ENCODE data around the gene CXCR4. TPM values are rescaled to one million over a fixed set of nuclear protein-coding genes. Genes with fewer than 3 reads are reported as not detected.

The CXCR4 gene
- total and polyA plus RNA-seq, 8 donors: 0.31 to 20.4 (median 1.5) TPM

DNA sequence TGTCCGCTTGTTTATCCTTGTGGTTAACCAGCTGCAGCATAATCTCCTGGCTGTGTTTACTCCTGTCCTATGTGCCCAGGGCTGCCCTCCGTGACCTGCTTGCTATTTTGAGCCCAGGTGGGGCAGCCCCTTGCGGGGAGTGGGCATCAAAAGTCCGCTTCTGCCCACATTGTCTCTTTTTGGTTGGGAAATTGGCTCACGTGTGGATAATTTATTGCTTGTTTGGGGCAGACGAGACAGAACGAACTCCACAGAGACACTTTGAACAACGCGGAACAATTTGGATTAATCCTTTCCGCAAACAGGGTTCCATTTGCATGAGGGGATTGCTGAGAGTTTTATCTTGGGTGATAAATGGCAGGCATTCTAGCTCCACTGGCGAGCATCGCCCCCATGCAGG, 8.1 kb upstream of the CXCR4 start:
- intact Hi-C loops (cut with DNase I): no loop called here
- no peaks in the 10 kb centered on the region for H3K36me3 ChIP-seq
- ATAC-seq (no peak), DNase-seq (no peak), FAIRE-seq (no peak)
- no peak overlapping the region for H3K27ac ChIP-seq
- 41 to 42% methylated on average over 12 of the region's 12 CpGs for whole genome bisulfite sequencing, 2 donors
- H3K4me3 ChIP-seq: no peak overlapping the region
- peaks cover 0 to 2% (median 0%) of the 10 kb centered on the region in 4 donors for H3K27me3 ChIP-seq
- H3K9me3 ChIP-seq: no peaks in the 10 kb centered on the region
- H3K4me1 ChIP-seq: no peaks in the 10 kb centered on the region
- TF ChIP-seq, protein P1, sequence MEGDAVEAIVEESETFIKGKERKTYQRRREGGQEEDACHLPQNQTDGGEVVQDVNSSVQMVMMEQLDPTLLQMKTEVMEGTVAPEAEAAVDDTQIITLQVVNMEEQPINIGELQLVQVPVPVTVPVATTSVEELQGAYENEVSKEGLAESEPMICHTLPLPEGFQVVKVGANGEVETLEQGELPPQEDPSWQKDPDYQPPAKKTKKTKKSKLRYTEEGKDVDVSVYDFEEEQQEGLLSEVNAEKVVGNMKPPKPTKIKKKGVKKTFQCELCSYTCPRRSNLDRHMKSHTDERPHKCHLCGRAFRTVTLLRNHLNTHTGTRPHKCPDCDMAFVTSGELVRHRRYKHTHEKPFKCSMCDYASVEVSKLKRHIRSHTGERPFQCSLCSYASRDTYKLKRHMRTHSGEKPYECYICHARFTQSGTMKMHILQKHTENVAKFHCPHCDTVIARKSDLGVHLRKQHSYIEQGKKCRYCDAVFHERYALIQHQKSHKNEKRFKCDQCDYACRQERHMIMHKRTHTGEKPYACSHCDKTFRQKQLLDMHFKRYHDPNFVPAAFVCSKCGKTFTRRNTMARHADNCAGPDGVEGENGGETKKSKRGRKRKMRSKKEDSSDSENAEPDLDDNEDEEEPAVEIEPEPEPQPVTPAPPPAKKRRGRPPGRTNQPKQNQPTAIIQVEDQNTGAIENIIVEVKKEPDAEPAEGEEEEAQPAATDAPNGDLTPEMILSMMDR (IDR thresholded peaks at IDR 0.05): no peak

DNA sequence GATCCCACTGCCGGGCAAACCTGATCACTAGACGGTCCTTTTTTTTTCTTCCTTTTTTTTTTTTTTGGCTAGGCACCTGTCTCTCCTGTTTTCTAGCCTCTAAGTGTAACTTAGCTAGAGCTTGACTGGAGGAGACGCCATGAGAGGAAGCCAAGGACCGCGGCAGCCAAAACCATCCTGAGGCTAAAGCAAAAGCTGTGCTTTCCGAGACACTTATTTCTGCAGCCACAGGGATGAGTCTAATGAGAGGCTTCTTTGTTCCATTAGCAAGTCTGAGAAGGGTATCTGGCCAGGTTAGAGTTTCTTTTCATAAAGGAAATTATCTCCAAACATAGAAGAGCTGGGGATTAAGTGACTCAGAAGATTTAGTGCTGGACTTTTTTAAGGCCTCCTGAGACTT, 7.3 kb upstream of the CXCR4 start:
- no peak for FAIRE-seq

DNA sequence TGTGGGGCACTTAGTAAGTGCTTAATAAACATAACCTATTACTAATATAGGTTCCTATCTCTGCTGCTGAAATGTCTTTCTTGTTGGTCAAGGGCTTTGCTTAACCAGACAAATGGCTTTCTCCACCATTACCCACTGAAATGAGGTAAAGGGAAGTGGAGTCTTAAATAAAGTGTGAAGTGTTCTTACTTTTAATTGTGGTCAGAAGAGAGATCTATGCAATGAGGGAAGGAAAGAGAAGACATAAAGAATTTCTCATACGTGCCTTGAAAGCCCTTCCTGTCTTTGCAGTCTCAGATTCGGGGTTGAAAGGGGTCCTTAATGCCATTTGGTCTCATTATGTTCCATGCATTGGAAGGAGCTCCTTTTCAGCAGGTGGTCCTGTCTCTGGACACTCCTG, 6.9 kb upstream of the CXCR4 start:
- WGBS, 2 donors: 48 to 55% methylated on average over 2 of the region's 2 CpGs
- intact Hi-C loops (cut with DNase I): no loop called here
- no peak overlapping the region for H3K27ac ChIP-seq
- H3K4me3 ChIP-seq: no peak overlapping the region
- H3K36me3 ChIP-seq: no peaks in the 10 kb centered on the region
- no peaks in the 10 kb centered on the region for H3K4me1 ChIP-seq
- ATAC-seq (no peak), FAIRE-seq (no peak), DNase-seq (no peak)
- H3K27me3 ChIP-seq: peaks cover 0 to 5% (median 2%) of the 10 kb centered on the region in 4 donors
- TF ChIP-seq, protein P1 (IDR thresholded peaks at IDR 0.05): no peak
- no peaks in the 10 kb centered on the region for H3K9me3 ChIP-seq

More for the DNA sequence above, 7.3 kb upstream of the CXCR4 start:
- 71 to 79% methylated on average over 6 of the region's 6 CpGs for WGBS, 2 donors
- H3K4me1 ChIP-seq: no peaks in the 10 kb centered on the region
- no peaks in the 10 kb centered on the region for H3K9me3 ChIP-seq
- ATAC-seq (no peak), DNase-seq (no peak)
- H3K27ac ChIP-seq: no peak overlapping the region
- H3K4me3 ChIP-seq: no peak overlapping the region
- peaks cover 0 to 5% (median 2%) of the 10 kb centered on the region in 4 donors for H3K27me3 ChIP-seq
- TF ChIP-seq, protein P1 (IDR thresholded peaks at IDR 0.05): no peak
- no peaks in the 10 kb centered on the region for H3K36me3 ChIP-seq
- intact Hi-C loops (cut with DNase I): no loop called here

DNA sequence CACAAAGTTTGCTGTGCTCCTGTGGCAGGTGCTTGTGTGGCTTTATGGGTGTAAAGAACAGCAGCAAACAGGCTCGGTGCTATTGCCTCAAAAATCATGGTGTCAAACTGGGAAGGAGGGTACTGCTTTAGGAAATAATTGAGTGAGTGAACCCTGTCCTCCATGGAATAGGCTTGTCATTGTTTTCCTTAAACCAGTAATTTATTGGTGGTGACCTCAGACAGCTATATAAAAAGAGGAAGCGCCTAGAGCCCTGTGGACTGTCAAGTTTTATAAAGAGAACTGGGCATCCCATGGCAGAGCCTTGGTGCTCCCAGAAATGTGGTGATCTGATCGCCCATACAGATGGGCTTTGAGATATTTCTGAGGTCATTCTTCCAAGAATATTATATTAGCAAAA, 4.7 kb upstream of the CXCR4 start:
- intact Hi-C loops (cut with DNase I): no loop called here
- TF ChIP-seq, protein P1 (IDR thresholded peaks at IDR 0.05): no peak
- Histone ChIP-seq H3K9me3 (no peaks in the 10 kb centered on the region), H3K27me3 (peaks cover 0 to 5% (median 2%) of the 10 kb centered on the region in 4 donors), H3K36me3 (no peaks in the 10 kb centered on the region), H3K4me3 (no peak overlapping the region), H3K4me1 (no peaks in the 10 kb centered on the region), H3K27ac (no peak overlapping the region)
- 38 to 67% methylated on average over 3 of the region's 3 CpGs for WGBS, 2 donors
- FAIRE-seq (no peak), ATAC-seq (no peak), DNase-seq (no peak)

DNA sequence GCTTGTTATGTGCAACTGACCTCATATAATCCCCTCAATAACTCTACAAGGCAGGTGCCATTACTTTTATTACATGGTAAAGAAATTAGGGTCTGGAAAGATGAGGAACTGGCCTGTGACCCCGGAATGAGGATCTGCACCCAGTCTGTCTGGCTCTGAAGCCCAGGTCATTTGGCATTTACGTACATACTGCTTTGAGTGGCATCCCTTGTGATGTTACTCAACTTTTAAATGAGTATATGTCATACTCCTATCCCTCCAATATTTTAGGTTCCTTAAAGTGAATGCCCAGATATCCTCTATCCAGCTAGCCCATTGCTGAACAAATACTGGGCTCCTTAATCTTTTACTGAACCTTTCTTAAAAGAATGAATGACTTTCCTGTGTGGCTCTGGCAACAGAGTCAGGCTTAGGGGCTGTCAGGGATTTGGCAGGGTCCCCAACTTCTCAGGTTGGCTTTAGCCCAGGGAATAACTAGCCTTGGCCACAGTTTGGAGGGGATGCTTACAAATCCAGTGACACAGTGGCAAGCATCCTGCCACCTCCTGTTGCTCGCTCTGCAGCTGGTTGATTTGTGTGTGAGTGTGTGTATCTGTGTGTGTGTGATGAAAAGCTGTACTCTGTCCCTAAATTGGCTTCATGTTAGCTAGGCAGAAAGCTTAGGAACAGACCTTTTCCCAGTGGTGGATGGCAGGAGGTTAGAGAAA, 3.4 kb upstream of the CXCR4 start:
- peaks cover 0 to 6% (median 2%) of the 10 kb centered on the region in 4 donors for H3K27me3 ChIP-seq
- intact Hi-C loops (cut with DNase I): no loop called here
- FAIRE-seq (no peak), DNase-seq (no peak), ATAC-seq (no peak)
- H3K4me1 ChIP-seq: peaks cover 0 to 9% (median 0%) of the 10 kb centered on the region in 3 donors
- TF ChIP-seq, protein P1 (IDR thresholded peaks at IDR 0.05): no peak
- H3K27ac ChIP-seq: no peak overlapping the region
- no peaks in the 10 kb centered on the region for H3K36me3 ChIP-seq
- no peaks in the 10 kb centered on the region for H3K9me3 ChIP-seq
- WGBS, 2 donors: 73 to 79% methylated on average over 3 of the region's 3 CpGs
- H3K4me3 ChIP-seq: no peak overlapping the region
